Psoas muscle (tissue), 8 donors: ENCODE data around the gene TBATA. TPM values are rescaled to one million over a fixed set of nuclear protein-coding genes. Genes with fewer than 3 reads are reported as not detected.

Source experiments
- ATAC-seq, 4 donors: fragments of 200-7000 bp; cut with Tn5 transposase; one replicate each; pipeline ENCODE4 v1.9.1; 2020; ENCODE audit warnings: moderate library complexity in 3 of 4, mild to moderate bottlenecking in 2 of 4
- DNase-seq, 2 donors: peaks; one replicate each; pipeline ENCODE4 v3.0.0-alpha.2; 2020
- H3K27ac ChIP-seq: fragments of 200-600 bp; one replicate; pipeline ENCODE4 v1.8.0; 2022
- H3K27me3 ChIP-seq, 3 donors: fragments of 200-600 bp in 1 of 3; one replicate each; pipeline versions ENCODE4 v1.6.1 to v1.8.0; 2013 to 2022; ENCODE audit warnings: low read length in 2 of 3, mild to moderate bottlenecking in 2 of 3, moderate library complexity in 1 of 3; ENCODE audit not compliant: insufficient read depth in 3 of 3
- H3K36me3 ChIP-seq, 2 donors: fragments of 200-600 bp in 1 of 2; one replicate each; pipeline versions ENCODE4 v1.6.1 to v1.8.0; 2013 to 2022; ENCODE audit warnings: low read depth in 1 of 2, mild to moderate bottlenecking in 1 of 2, moderate library complexity in 1 of 2; ENCODE audit not compliant: insufficient read depth in 1 of 2
- H3K4me1 ChIP-seq: fragments of 200-600 bp; one replicate; pipeline ENCODE4 v1.8.0; 2022
- H3K4me3 ChIP-seq: fragments of 200-600 bp; one replicate; pipeline ENCODE4 v1.8.0; 2022; ENCODE audit warnings: mild to moderate bottlenecking
- H3K9me3 ChIP-seq: fragments of 200-600 bp; one replicate; pipeline ENCODE4 v1.8.0; 2022
- WGBS, 3 donors: extraction: QIAGEN DNeasy Blood & Tissue Kit; methylation state at CpG; one replicate each; pipeline versions ENCODE4 v1.1.6 to v1.1.7; 2013; 5-methylcytosine and 5-hydroxymethylcytosine counted together
- intact Hi-C, 2 donors: fragments of 100-400 bp; cut with DNase I; formaldehyde crosslinking; loops; one replicate each; pipeline versions ENCODE4 v1.11.0 to v1.14.2; 2022
- polyA plus RNA-seq, 3 donors: library from polyadenylated mRNA; stranded (reverse); fragments of 200-250 nt; gene quantifications; one replicate each; pipeline ENCODE4 v1.2.3, GENCODE V29; 2013
- total RNA-seq, 4 donors: library from RNA; stranded (reverse); fragmentation: NEBNext Ultra II Directional in 2 of 4; extraction: Animal tissue kit (Norgen Biotek cat#: 25700) in 2 of 4; gene quantifications; one replicate each; pipeline versions ENCODE4 v1.2.1 to v1.2.4, GENCODE V29; 2021 to 2023
- TF ChIP-seq, protein P1 (sequence below): fragments of 200-600 bp; IDR thresholded peaks from one replicate; pipeline ENCODE4 v1.8.0; 2022; ENCODE audit warnings: antibody characterized with exemption
- donor health status: healthy with polysubstance abuse.
- donor health status: DM: no; HTN: no; CAD: no; lungs with moderate emphysema.
- donor health status: Bipolar disorder and iron deficiency.
- donor health status: healthy.
- donor health status: DM: yes; HTN: yes; CAD: no.
- donor health status: DM: no; HTN: no; CAD: no.
- donor health status: DM: no; HTN: no; CAD: no.
- donor health status: DM: yes; HTN: yes; CAD: no.

The TBATA gene
- total and polyA plus RNA-seq, 7 donors = not detected

DNA sequence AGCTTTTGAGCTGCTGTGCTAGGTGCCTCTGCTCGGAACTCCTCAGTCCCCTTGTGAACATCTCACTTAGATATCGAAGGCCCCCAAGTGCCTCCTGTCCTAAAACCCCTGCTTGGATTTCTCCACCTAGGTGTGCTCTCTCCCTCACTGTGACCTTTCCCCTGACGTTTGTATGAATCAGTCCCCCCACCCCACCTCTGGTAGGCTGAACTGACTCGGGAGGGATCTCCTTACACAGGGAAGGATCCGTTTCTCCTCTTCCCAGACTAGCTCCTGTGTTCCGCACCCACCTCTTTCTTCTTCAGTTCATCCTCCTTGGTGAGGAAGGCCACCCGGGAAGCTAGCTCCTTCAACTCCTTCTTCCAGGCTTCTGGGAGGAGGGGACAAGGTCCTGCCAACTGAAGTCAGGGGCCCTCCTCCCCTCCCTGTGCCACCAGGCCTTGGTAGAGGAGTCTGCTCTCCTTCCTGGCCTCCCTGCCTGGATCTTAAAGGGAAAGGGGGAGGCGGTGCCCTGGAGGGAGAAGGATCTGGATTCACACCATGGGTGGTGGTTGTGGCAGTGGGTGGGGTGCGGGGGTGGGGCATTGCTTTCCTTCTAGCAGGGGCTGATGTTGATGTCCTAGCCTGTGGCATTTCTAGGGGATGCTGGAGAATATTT, 6.8 kb downstream of the TBATA start:
- intact Hi-C loops = no loop called here
- Histone ChIP-seq H3K36me3 (no peaks in the 10 kb centered on the region), H3K27ac (no peak overlapping the region), H3K9me3 (no peaks in the 10 kb centered on the region), H3K4me3 (no peak overlapping the region), H3K27me3 (no peaks in the 10 kb centered on the region), H3K4me1 (no peaks in the 10 kb centered on the region)
- ATAC-seq (no peak), DNase-seq (no peak)
- WGBS, 3 donors = 75 to 88% (median 86%) methylated on average over 9 of the region's 9 CpGs
- TF ChIP-seq, protein P1, sequence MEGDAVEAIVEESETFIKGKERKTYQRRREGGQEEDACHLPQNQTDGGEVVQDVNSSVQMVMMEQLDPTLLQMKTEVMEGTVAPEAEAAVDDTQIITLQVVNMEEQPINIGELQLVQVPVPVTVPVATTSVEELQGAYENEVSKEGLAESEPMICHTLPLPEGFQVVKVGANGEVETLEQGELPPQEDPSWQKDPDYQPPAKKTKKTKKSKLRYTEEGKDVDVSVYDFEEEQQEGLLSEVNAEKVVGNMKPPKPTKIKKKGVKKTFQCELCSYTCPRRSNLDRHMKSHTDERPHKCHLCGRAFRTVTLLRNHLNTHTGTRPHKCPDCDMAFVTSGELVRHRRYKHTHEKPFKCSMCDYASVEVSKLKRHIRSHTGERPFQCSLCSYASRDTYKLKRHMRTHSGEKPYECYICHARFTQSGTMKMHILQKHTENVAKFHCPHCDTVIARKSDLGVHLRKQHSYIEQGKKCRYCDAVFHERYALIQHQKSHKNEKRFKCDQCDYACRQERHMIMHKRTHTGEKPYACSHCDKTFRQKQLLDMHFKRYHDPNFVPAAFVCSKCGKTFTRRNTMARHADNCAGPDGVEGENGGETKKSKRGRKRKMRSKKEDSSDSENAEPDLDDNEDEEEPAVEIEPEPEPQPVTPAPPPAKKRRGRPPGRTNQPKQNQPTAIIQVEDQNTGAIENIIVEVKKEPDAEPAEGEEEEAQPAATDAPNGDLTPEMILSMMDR = no peak

DNA sequence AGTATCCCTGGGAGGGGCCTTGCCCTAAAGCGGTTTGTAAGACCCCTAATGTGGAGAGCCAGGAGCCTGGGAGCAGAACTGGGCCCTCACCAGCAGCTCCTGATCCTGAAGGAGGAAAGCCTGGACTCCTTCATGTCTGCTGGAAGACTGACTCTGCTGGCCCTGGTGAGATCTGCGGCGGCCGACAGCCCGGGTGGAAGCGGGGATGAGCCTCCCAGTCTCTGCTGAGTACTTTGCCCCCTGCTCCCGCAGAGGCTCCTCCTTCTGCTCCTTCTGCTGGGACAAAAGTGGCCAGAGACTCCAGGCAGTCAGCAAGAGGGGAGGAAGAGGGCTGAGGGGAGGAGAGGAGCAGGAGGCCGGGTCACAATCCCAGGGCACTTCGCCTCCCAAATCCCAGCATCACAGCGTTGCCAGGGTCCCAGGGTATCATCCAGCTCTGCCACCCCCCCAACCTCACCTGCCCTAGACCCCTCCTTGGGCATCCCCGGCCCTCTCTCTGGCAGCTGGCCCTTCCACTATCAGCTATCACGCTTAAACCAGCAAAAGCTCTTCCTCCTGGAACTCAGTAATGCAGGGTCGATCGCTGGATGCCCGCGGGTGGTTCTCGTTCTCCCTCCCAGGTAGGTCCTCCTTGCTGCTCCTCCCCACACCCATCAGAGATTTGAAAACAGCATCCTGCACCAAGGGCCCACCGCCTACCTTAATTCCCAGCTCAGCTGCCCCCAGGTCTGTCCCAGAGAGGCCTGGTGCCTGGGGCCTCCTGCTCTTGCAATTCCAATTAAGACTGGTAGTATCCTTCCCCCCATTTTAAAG, 7.9 kb downstream of the TBATA start:
- no peak overlapping the region for H3K4me3 ChIP-seq
- intact Hi-C loops = no loop called here

DNA sequence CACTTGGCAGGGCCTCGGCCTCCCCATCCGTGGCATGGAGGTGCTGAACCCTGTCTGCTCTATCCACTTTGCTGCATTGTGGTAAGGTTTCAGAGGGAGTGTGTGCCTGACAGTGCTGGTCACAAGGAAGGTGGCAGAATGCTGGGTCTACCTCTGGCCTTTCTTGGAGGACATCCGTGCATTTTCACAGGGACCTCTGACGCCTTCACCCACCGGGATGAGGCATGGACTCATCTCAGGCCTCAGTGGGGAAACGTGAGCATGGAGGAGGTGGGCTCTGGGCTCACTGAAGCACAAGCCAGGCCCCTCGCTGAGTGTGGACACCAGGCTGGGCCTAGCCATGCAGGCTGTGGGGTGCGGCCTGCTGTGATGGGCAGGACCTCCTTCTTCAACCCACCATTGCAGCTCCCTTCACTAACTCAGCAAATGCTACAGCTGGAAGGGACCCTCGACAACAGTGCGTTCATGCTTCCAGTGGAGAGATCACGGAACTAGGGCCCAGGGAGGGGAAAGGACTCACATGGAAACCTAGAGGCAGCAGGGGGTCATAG, 8.6 kb downstream of the TBATA start:
- Histone ChIP-seq H3K36me3 (no peaks in the 10 kb centered on the region), H3K9me3 (no peaks in the 10 kb centered on the region), H3K4me1 (no peaks in the 10 kb centered on the region), H3K4me3 (no peak overlapping the region), H3K27me3 (no peaks in the 10 kb centered on the region), H3K27ac (no peak overlapping the region)
- intact Hi-C loops = no loop called here
- TF ChIP-seq, protein P1 = no peak
- WGBS, 3 donors = 89 to 95% (median 93%) methylated on average over 10 to 11 of the region's 11 CpGs
- no peak for ATAC-seq
- DNase-seq = no peak

More for the DNA sequence above, 7.9 kb downstream of the TBATA start:
- ATAC-seq = no peak
- Histone ChIP-seq H3K36me3 (no peaks in the 10 kb centered on the region), H3K27me3 (no peaks in the 10 kb centered on the region), H3K27ac (no peak overlapping the region), H3K4me1 (no peaks in the 10 kb centered on the region), H3K9me3 (no peaks in the 10 kb centered on the region)
- TF ChIP-seq, protein P1 = no peak
- no peak for DNase-seq
- WGBS, 3 donors = 94 to 95% (median 95%) methylated on average over 17 to 18 of the region's 18 CpGs

DNA sequence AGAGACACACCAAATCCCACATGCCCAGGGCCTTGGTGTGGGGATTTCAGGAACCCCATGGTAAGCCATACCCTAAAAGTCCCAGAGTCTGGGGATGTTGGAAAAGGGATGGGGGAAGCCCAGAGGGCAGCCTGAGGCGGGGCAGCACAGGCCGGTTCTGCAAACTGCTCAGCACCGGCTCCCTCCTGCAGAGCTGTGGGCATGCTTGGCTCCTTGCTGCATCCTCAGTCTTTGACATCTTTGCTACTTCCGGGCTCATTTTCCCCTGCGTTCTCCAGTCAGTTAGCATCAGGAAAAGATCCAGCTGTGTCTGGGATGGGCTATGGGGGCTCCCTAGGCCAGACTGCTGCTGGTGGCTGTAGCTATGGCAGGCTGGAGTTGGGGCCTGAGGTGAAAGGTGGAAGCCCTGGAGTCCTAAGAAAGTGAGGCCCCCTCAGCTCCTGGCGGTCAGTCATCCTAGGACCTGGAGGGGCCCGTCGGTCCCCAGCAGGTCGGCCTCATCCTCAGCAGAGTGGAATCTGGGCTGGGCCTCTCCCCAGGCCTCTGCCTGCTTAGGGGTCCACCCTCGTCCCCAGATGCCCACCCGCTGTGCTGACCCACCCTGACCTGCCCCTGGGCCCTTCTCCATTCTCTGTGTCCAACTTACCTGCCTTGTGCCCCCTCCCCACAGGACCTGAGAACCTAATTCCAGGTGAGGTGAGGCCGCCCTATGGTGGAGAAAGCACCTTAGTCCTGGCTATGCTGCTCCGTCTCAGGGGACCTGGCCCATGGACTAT, 9.3 kb downstream of the TBATA start:
- intact Hi-C loops = no loop called here
- no peak overlapping the region for H3K27ac ChIP-seq
- H3K36me3 ChIP-seq = no peaks in the 10 kb centered on the region
- H3K4me1 ChIP-seq = no peaks in the 10 kb centered on the region
- TF ChIP-seq, protein P1 = no peak
- H3K9me3 ChIP-seq = no peaks in the 10 kb centered on the region
- ATAC-seq (no peak), DNase-seq (no peak)
- H3K4me3 ChIP-seq = no peak overlapping the region
- 90 to 94% (median 90%) methylated on average over 13 of the region's 13 CpGs for WGBS, 3 donors
- no peaks in the 10 kb centered on the region for H3K27me3 ChIP-seq
